GM10847 (cell line): ENCODE measurements around the gene DNAJC6.
A peak's percentile ranks its signal among the peaks of the same experiment; 100 is the strongest.

Experiments used
- POLR2A ChIP-seq: IDR thresholded peaks from 2 replicates; pipeline ENCODE4 v1.6.1; 2011; ENCODE audit not compliant: insufficient read length; ENCODE audit errors: extremely low read depth

The DNAJC6 gene

DNA sequence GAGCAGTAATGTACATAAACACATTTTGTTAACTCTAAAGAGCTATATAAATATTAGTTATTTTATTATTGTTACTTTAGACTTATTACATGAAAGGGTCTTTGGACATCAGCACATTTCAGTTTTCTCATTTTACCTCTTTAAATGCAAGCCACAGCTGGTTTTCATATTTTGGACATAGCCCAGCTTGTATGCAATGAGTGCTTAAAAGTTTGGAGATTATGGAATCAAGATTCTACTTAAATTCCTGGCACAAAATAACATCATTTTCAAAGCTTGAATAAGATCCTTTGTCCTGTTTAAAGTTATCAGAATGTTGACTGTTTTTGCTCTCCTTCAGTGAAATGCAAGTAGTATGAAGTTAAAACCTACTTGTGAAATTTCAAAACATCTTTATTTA is 95.6 kb downstream of the DNAJC6 start:
- no peak for TF ChIP-seq POLR2A

DNA sequence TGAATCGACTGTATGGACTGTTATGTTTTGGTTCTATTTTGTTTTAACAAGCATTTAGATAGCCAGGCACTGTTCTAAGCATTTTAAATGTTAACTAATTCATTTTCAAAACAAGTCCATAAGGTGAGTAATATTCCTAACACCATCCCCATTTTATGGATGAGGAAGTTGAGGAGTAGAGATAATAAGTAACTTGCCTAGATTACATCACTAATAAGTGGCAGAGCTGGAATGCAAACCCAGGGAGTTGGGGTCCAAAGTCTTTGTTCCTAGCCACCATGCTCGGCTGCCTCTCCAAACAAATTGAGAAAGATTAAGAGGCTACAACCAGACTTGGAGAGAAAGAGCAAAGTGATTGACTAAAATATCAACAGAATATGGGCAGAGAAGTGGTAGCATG is 98.5 kb downstream of the DNAJC6 start:
- TF ChIP-seq POLR2A = no peak

DNA sequence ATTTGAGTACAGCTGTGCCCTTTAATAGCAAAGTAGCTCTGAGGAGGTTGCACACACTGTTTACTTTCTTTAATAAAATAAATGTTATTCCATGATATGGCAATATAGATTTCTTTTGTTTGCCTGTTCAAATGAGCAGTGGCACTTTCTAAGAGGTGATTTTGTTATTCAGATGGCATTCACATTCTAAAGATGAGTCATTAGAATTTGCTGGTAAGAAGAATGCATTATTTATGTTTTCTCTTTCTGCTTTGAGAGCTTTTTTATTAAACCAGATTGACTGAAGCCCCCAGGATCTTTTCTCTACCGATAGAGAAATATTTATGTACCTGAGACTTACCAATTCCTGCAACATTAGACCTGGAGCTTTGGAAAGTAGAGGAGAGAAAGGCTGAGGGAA is 100.0 kb downstream of the DNAJC6 start:
- TF ChIP-seq POLR2A = no peak

DNA sequence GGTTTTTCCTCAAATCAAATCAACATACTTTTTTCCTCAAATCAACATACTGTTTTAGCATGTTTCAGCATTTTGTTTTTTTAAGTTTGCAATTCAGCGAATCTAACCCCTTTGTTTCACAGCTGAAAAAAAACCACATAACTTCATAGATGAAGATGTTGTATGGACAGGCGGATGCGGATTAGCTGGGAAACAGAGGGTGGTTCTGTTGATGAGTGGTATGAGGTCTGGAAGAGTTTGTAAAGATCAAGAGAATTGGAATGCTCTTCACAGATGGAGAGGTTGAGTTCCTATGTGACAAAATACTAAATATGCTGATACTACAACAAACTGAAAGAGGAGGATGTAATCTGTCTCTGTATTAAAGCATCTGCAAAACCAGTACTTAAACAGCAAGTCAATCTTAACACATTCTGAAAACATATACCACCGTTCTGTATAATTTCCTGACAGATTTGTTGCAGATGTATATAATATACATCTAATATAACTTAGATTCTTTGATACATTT is 100.5 kb downstream of the DNAJC6 start:
- TF ChIP-seq POLR2A = no peak

DNA sequence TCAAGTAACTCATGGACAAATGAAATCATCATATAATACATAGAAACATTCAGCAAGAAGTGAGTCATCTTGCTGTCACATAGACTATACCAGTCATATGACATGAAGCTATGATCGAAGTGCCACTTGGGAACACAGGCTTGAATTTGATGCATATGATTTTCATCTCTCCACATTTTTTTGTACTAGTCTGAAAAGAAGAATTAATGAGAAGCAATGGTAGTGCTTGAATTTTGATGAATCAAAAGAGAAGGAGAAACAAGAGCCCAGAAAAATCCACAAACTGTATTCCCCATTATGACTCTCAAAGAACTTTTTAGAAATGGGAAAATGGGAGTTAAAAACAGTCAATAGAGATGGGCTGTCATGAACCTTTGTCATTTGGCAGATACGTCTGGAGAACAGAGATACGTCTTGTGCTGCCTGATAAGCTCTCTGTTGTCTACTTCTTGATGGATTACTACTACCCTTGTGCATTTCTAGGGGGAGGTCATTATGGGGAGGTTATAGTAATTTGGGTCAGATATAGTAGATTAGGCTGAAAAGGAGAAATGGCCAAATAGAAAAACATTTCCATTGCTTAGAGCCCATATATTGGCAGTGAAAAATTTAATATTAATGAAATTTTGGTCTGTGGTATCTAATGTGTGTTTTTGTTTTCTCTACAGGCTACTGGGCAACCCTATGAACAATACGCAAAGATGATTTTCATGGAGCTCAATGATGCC is 103.1 kb downstream of the DNAJC6 start:
- TF ChIP-seq POLR2A = no peak

DNA sequence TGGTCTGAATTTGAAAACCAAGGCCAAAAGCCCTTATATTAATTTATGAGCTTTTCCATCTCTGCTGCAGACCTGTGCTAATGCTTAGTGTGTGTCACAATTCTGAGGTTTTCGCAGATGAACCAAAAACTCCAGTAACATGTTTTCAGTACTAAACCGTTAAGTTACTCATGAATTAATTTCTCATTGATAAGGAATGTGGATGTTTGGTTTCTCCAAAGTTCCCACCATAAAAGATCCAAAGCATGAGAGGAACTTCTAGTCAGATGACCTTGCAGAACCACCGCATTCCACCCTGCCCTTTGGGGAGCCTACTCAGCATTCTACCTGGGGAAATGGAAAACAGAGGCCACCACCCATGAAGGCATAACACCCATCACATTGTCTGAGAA is 103.6 kb downstream of the DNAJC6 start:
- no peak for TF ChIP-seq POLR2A

DNA sequence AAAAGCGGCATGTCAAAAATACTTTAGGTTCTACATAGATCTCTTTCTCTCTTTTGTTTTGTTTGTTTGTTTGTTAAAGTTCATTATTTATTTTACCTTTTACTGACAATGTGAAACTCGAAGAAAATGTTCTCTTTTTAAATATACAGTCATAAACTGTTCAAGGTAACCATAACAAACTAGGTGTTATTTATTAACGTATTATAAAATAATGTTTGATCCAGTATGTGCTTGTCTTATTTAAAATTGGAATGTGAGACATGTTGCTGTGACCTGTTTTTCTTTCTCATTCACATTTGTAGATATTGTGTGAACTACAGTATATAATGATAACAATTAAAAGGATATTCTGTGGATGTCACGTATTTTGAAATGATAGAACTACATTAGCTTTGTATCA is 105.2 kb downstream of the DNAJC6 start:
- TF ChIP-seq POLR2A = no peak

DNA sequence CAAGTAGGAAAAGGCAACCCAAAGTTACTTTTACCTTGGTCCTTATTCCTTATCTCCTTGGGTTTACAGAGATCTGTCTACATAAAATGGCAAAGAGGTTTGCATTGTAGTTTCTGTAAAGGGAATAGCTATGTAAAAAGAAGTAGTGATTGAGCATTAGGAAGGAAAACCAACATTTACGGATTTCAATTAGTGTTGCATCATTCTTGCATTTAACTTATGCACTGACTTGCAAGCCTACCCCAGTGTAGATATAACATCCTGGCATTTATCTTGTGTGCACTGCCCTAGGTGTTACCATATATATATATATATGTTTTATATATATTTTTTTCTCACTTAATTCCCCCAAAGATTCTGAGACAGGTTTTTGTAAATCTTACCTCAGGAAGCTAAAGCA is 107.4 kb downstream of the DNAJC6 start:
- TF ChIP-seq POLR2A = no peak

DNA sequence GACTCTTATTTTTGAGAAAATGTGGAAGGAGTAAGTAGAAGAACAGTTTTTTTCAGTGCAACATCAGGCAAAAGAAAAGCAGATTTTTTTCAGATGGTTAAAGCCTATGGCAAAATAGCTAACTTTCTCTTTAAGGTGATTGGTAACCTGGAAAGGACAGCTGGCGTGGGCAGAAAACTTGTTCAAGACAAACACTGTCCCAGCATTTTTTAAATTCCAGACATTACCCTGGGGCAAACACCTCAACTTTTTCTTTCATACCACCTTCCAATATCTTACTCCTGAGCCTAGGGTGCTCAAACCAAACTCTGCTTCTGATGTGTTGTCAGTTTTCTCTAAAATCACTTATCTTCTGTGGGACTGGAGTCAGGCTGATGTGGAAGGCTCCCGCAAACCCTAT is 108.4 kb downstream of the DNAJC6 start:
- no peak for TF ChIP-seq POLR2A

DNA sequence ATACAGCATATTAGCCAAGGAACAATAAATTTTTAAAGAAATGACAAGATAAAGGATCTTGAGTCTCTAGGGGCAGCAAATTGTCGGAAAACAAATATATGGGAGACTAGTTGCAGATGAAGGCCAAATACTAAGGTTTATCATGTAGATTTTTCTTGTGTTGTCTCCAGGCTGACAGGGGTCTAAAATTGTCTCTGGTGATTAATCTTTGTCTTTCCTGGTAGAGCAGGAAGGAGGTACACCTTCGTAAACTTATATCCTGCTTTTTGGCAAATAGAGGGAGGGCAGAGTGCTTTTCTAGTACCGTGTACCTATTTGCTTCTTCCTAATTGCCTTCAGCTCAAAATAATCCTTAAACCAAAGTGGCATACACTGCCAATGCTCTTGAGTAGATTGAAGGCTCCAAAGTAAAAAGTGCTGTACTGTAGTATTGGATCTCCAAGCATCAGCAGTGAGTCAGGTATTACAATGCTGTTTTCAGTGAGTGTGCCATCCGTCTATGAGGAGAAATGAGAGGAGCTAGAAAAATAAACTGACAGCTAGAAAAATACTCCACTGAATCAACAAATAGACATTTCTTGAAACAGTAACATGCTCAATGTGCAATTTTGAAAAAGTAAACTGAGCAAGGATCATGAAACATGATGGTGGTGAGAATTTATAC is 109.3 kb downstream of the DNAJC6 start:
- TF ChIP-seq POLR2A = no peak

DNA sequence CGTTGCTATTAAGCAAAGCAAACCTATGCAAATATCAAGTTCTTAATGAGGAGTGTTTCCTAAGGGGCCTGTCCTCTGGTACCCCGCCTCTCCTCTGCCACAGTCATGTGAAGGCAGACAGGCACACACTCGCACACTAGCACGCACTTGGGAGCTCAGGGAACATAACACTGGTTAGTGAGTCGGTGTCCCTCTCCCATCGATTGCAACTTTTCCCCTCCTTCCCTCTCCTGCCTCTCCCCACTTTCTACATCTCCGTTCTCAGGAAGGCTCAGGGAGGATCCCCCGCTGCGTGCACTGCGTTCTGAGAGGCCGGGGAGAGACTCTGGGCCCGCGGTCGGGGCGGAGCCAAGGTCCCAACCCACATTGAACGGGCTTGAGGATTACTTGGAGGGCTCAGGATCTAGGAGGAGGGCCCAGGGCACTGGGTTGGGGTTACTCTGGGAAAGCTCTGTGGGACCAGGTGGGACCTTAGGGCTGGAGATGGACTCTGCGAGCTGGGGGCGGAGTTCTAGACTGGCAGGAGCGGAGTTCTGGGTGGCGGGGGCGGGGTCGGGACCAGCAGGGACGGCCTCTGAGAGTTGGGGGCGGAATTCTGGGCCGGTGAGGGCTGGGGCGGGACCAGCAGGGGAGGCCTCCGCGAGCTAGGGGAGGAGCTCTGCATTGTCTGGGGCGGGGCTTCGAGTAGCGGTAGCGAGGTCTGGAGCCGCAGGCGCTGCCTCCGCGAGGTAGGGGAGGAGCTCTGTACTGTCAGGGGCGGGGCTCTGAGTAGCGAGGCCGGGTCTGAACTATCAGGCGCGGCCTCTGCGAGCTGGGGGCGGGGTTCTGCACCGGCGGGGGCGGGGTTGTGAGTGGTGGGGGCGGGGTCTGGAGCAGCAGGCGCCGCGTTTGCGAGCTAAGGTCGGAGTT is 110.6 kb downstream of the DNAJC6 start:
- no peak for TF ChIP-seq POLR2A

DNA sequence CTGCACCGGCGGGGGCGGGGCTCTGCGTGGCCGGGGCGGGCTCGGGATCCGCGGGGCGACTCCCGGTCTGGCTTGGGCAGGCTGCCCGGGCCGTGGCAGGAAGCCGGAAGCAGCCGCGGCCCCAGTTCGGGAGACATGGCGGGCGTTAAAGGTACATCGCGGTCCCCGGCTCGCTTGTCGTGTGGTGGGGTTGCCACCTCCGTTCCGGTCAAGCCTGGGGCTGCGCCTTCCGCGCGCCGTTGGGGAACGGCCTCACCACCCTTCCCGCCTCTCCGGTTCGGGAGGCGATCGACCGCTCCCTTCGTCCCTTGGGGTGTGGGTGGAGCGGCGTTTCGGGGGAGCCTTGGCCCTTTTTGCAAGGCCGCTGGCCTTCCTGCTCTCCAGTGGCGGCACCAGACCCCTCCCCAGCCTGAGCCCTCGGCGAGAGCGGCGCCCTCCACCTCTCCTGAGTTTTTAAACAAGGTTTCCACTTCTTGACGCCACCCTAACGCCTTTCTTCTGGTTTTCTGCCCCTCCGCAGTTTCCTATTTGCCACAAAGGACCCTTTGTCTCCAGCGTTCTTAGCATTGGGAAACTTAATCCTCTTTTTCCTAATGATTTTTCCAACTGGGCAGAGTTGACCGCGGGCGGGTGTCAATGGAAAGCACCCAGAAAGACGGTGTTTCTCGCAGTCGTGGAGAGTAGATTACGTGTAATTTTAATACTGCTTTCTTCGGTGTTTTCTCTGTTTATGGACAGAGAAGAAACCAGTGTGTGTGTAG is 111.4 kb downstream of the DNAJC6 start, which contains the start of the genes LEPR and LEPROT:
Gene LEPR (plus strand): TSS at position 79 of the 761 bp plus-strand sequence. CDS start 144,898 bp downstream, outside the sequence.
Gene LEPROT (plus strand): TSS at position 79 of the 761 bp plus-strand sequence. CDS start 57 bp downstream, at position 136.
- TF ChIP-seq POLR2A = peak; percentile 49

DNA sequence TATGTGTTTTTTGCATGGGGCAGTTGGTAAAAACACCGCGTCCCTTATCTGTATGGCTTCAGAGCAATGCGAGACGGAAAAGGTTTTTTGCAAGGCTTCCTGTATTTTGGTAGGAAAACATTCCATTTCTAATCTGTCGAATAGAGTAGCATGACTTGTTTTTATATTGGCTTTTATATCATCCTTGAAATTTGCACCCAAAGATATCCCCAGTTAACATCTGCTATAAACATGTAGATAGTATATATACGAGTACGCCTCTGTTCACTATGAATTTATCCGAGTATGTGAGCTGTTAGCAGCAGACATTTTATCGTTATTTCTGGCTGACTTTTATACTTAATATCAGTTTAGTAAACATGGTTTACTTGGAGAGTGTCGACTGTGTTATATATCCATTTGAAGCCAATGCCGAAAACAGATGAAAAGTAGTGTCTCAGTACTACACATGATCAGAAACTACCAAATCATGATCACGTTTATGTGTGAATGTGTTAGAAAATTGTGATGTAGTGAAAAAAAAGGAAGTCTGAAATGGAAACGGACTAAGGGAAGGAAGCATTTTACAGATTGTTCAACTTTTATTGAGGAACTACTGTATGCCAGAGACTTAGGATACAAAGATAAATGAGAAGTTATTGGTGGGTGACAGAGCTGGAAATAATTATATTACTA is 112.1 kb downstream of the DNAJC6 start:
- no peak for TF ChIP-seq POLR2A

DNA sequence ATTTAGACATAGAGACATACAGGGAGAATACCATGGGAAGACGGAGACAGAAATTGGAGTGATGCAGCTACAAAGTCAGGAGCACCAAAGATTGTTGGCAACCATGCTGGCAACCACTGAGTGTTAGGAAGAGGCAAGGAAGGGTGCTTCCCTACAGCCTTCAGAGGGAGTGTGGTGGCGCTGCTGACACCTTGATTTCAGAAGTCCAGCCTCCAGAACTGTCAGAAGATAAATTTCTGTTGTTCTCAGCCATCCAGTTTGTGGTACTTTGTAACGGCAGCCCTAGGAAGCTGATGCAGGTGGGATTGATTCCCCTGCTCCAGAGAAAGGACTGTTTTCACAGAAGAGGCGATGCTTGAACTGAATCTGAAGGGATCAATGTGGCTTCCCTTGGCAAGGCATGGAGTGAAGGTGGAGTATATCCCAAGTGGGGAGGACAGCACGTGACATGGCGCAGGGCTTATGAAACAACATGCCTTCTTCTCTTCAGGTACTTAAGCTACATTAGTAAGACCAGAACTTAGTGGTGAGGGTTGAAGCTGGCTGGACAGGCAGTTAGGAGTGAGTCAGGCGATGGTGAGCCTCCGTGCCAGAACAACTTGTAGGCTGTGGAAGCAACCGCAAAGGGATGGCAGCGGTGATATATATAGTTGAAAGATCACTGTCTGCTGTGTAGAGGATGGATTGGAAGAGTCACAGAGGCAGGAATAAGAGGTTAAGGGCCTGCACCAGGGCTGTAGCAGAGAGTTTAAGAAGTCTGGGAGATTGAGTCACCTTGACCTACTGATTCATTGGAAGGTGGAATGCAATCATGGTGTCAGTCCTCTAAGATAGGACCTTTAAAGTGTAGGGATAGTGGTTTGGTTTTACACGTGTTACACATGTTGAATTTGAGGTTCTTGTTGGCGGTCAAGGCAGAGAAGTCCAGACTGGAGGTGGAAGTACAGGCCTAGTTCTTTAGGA is 113.2 kb downstream of the DNAJC6 start:
- no peak for TF ChIP-seq POLR2A
